ENCODE results near the gene GLP2R.

GLP2R gene

GRCh38 chr17:9824094-9824493 lies 1.6 kb upstream of the GLP2R start:
- Histone ChIP-seq H3K9ac (ENCODE audit: low read length) (no peak overlapping the region), H3F3A (ENCODE audit: insufficient read depth) (no peaks in the 10 kb centered on the region), H3K4me2 (ENCODE audit: low read depth, low read length, poor library complexity, severe bottlenecking) (no peak overlapping the region), H3K9me2 (replicated peaks; ENCODE audit: insufficient read depth, low read length) (no peaks in the 10 kb centered on the region), H3K79me2 (ENCODE audit: insufficient read depth, low read length) (no peaks in the 10 kb centered on the region), H3K36me3 (ENCODE audit: low read length) (no peaks in the 10 kb centered on the region), H2AFZ (ENCODE audit: low read depth, low read length, severe bottlenecking) (no peak overlapping the region), H3K27me3 (ENCODE audit: low read length) (no peaks in the 10 kb centered on the region), H3K27ac (ENCODE audit: low read depth, low read length) (no peak overlapping the region), H3K9me3 (ENCODE audit: insufficient read depth, low read length) (no peaks in the 10 kb centered on the region), H3K4me3 (ENCODE audit: insufficient read depth, low read length, poor library complexity, severe bottlenecking) (no peak overlapping the region), H4K20me1 (ENCODE audit: low read depth, low read length) (no peaks in the 10 kb centered on the region)
- no peak for TF ChIP-seq EZH2phosphoT487 (conservative IDR thresholded peaks at IDR 0.05; ENCODE audit: low read length)
- TF ChIP-seq CTCF (IDR thresholded peaks at IDR 0.05; ENCODE audit: insufficient read depth, low read length, poor library complexity, severe bottlenecking) = no peak

DNA sequence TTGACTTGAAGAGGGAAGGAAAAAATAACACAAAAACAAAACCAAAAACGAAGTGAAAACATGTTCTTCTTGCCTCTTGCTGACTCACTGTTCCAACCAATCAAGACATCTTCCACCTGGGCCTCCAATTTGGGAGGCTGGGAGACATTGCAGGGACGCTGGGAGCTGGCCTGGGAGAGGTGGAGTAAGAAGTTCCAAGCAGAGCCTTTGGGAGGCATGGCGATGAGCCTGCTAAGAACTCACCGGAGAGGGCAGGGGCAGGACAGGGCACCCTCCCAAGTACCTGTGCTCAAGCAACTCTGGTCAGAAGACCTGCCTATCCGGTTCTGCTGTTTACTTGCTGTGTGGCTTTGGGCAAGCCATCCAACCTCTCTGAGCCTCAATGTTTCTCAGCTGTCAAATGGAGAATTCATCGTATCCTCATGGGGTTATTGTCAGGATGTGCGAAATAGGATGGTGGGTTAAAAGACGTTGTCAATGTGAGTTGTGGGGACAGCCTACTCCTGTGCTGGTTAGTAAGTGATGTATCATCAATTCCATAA lies 856 bp upstream of the GLP2R start:
- H3K27me3 ChIP-seq (ENCODE audit: low read length) = no peaks in the 10 kb centered on the region
- H3K9me2 ChIP-seq (replicated peaks; ENCODE audit: insufficient read depth, low read length) = no peaks in the 10 kb centered on the region
- H4K20me1 ChIP-seq (ENCODE audit: low read depth, low read length) = no peaks in the 10 kb centered on the region
- TF ChIP-seq EZH2phosphoT487 (conservative IDR thresholded peaks at IDR 0.05; ENCODE audit: low read length) (no peak), CTCF (IDR thresholded peaks at IDR 0.05; ENCODE audit: insufficient read depth, low read length, poor library complexity, severe bottlenecking) (no peak)
- no peak overlapping the region for H3K4me2 ChIP-seq (ENCODE audit: low read depth, low read length, poor library complexity, severe bottlenecking)
- no peaks in the 10 kb centered on the region for H3K79me2 ChIP-seq (ENCODE audit: insufficient read depth, low read length)
- H3F3A ChIP-seq (ENCODE audit: insufficient read depth) = no peaks in the 10 kb centered on the region
- no peak overlapping the region for H3K27ac ChIP-seq (ENCODE audit: low read depth, low read length)
- H3K36me3 ChIP-seq (ENCODE audit: low read length) = no peaks in the 10 kb centered on the region
- no peak overlapping the region for H3K4me3 ChIP-seq (ENCODE audit: insufficient read depth, low read length, poor library complexity, severe bottlenecking)
- no peaks in the 10 kb centered on the region for H3K9me3 ChIP-seq (ENCODE audit: insufficient read depth, low read length)
- no peak overlapping the region for H3K9ac ChIP-seq (ENCODE audit: low read length)
- no peak overlapping the region for H2AFZ ChIP-seq (ENCODE audit: low read depth, low read length, severe bottlenecking)

GRCh38 chr17:9828296-9829295 lies 2.9 kb downstream of the GLP2R start:
- H3F3A ChIP-seq (ENCODE audit: insufficient read depth) = no peaks in the 10 kb centered on the region
- no peak overlapping the region for H2AFZ ChIP-seq (ENCODE audit: low read depth, low read length, severe bottlenecking)
- H3K9me2 ChIP-seq (replicated peaks; ENCODE audit: insufficient read depth, low read length) = no peaks in the 10 kb centered on the region
- H3K27ac ChIP-seq (ENCODE audit: low read depth, low read length) = no peak overlapping the region
- no peak overlapping the region for H3K4me2 ChIP-seq (ENCODE audit: low read depth, low read length, poor library complexity, severe bottlenecking)
- no peak overlapping the region for H3K4me3 ChIP-seq (ENCODE audit: insufficient read depth, low read length, poor library complexity, severe bottlenecking)
- no peaks in the 10 kb centered on the region for H3K36me3 ChIP-seq (ENCODE audit: low read length)
- no peak for TF ChIP-seq CTCF (IDR thresholded peaks at IDR 0.05; ENCODE audit: insufficient read depth, low read length, poor library complexity, severe bottlenecking)
- no peak for TF ChIP-seq EZH2phosphoT487 (conservative IDR thresholded peaks at IDR 0.05; ENCODE audit: low read length)
- no peaks in the 10 kb centered on the region for H3K9me3 ChIP-seq (ENCODE audit: insufficient read depth, low read length)
- H3K79me2 ChIP-seq (ENCODE audit: insufficient read depth, low read length) = no peaks in the 10 kb centered on the region
- H3K9ac ChIP-seq (ENCODE audit: low read length) = no peak overlapping the region
- H3K27me3 ChIP-seq (ENCODE audit: low read length) = no peaks in the 10 kb centered on the region
- H4K20me1 ChIP-seq (ENCODE audit: low read depth, low read length) = no peaks in the 10 kb centered on the region
